SK-N-SH treated with all-trans-retinoic acid at 6 μM for 48 hours (cell line): ENCODE data around the gene SLK.

ENCODE experiments used
- ARNTL ChIP-seq: fragments of 450-650 bp; formaldehyde crosslinking; IDR thresholded peaks from 2 replicates; pipeline ENCODE4 v1.5.0; 2020; ENCODE audit warnings: low read depth, mild to moderate bottlenecking, moderate library complexity, borderline replicate concordance
- TCF4 ChIP-seq: fragments of 250-450 bp; sonication (Bioruptor Pico); IDR thresholded peaks from 2 replicates; pipeline ENCODE4 v1.8.0; 2021; ENCODE audit warnings: mild to moderate bottlenecking, moderate library complexity, borderline replicate concordance
- ZC3H10 ChIP-seq: fragments of 250-450 bp; sonication (Bioruptor Pico); IDR thresholded peaks from 2 replicates; pipeline ENCODE4 v1.5.1; 2021; ENCODE audit warnings: mild to moderate bottlenecking, moderate library complexity
- ZFP30 ChIP-seq: fragments of 450-650 bp; formaldehyde crosslinking; IDR thresholded peaks from 2 replicates; pipeline ENCODE4 v1.5.0; 2022; ENCODE audit warnings: mild to moderate bottlenecking, moderate library complexity
- ZNF70 ChIP-seq: fragments of 450-650 bp; formaldehyde crosslinking; IDR thresholded peaks from 2 replicates; pipeline ENCODE4 v1.5.0; 2020; ENCODE audit warnings: mild to moderate bottlenecking, moderate library complexity
- ZNF8 ChIP-seq: fragments of 450-650 bp; formaldehyde crosslinking; IDR thresholded peaks from 2 replicates; pipeline ENCODE4 v1.5.0; 2020; ENCODE audit warnings: mild to moderate bottlenecking, moderate library complexity
- TF ChIP-seq, protein P1 (sequence below): fragments of 250-450 bp; sonication (Bioruptor Pico); IDR thresholded peaks from 2 replicates; pipeline ENCODE4 v1.5.0; 2020; ENCODE audit warnings: mild to moderate bottlenecking, moderate library complexity
- TF ChIP-seq, protein P2 (sequence below): fragments of 250-450 bp; sonication (Bioruptor Pico); IDR thresholded peaks from 2 replicates; pipeline ENCODE4 v1.5.1; 2021; ENCODE audit warnings: mild to moderate bottlenecking, moderate library complexity

DNA sequence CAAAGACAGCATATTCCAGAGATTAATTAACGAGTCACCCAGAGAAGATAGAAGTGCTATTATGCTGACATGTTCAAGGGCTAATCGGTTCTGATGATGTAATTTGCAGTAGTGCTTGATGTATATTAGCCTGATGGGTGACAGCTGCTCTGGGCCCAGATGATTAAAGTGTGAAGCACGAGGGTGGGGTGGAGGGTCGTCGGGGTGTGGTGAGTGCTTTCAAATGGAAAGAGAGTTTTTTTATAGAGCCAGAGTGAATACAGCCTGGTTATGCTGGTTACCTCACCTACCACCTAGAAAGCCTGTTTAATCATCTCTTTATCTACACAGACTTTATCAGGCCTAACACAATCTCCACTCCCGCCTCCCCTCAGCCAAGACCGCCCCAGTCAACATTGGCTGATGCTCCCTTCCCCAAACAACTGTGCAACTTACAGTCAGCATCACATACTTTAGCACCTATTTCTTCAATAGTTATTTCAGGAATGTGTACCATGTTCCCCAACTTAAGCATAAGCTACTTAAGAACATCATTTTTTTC, 37.5 kb upstream of the SLK start:
- TF ChIP-seq, protein P1, sequence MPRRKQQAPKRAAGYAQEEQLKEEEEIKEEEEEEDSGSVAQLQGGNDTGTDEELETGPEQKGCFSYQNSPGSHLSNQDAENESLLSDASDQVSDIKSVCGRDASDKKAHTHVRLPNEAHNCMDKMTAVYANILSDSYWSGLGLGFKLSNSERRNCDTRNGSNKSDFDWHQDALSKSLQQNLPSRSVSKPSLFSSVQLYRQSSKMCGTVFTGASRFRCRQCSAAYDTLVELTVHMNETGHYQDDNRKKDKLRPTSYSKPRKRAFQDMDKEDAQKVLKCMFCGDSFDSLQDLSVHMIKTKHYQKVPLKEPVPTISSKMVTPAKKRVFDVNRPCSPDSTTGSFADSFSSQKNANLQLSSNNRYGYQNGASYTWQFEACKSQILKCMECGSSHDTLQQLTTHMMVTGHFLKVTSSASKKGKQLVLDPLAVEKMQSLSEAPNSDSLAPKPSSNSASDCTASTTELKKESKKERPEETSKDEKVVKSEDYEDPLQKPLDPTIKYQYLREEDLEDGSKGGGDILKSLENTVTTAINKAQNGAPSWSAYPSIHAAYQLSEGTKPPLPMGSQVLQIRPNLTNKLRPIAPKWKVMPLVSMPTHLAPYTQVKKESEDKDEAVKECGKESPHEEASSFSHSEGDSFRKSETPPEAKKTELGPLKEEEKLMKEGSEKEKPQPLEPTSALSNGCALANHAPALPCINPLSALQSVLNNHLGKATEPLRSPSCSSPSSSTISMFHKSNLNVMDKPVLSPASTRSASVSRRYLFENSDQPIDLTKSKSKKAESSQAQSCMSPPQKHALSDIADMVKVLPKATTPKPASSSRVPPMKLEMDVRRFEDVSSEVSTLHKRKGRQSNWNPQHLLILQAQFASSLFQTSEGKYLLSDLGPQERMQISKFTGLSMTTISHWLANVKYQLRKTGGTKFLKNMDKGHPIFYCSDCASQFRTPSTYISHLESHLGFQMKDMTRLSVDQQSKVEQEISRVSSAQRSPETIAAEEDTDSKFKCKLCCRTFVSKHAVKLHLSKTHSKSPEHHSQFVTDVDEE = no peak
- TF ChIP-seq ZFP30 (CRISPR knock-in tag) = no peak
- no peak for TF ChIP-seq ZC3H10
- no peak for TF ChIP-seq TCF4 (CRISPR knock-in tag)
- no peak for TF ChIP-seq ZNF70
- TF ChIP-seq, protein P2, sequence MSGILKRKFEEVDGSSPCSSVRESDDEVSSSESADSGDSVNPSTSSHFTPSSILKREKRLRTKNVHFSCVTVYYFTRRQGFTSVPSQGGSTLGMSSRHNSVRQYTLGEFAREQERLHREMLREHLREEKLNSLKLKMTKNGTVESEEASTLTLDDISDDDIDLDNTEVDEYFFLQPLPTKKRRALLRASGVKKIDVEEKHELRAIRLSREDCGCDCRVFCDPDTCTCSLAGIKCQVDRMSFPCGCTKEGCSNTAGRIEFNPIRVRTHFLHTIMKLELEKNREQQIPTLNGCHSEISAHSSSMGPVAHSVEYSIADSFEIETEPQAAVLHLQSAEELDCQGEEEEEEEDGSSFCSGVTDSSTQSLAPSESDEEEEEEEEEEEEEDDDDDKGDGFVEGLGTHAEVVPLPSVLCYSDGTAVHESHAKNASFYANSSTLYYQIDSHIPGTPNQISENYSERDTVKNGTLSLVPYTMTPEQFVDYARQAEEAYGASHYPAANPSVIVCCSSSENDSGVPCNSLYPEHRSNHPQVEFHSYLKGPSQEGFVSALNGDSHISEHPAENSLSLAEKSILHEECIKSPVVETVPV (CRISPR knock-in tag) = no peak
- TF ChIP-seq ZNF8 (CRISPR knock-in tag) = no peak
- no peak for TF ChIP-seq ARNTL (CRISPR knock-in tag)
